HG02870 (cell line): ENCODE data around the gene PLEK.

Experiments used
- ATAC-seq: cut with Tn5 transposase; IDR thresholded peaks from one replicate; pipeline ENCODE4 v1.9.1; 2021; ENCODE audit warnings: mild to moderate bottlenecking, moderate library complexity; ENCODE audit not compliant: unreplicated experiment

The PLEK gene

DNA sequence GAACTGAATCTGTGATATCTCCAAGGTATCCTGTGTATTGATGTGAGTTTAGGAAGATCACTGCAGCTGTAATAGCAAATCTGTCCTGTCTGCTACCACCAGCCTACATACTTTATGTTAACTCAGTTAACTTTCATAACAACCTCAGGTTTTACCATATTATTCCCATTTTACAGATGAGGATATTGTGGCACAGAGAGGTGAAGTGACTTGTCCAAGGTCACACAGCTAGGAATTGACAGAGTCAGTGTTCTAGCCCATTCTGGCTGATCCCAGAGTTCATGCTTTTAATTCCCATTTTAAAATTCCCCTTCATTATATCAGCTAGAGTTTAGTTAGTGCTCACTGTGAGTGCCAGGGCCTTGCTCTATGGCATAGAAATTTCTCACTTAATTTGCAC, 49.4 kb downstream of the PLEK start:
- no peak for ATAC-seq

DNA sequence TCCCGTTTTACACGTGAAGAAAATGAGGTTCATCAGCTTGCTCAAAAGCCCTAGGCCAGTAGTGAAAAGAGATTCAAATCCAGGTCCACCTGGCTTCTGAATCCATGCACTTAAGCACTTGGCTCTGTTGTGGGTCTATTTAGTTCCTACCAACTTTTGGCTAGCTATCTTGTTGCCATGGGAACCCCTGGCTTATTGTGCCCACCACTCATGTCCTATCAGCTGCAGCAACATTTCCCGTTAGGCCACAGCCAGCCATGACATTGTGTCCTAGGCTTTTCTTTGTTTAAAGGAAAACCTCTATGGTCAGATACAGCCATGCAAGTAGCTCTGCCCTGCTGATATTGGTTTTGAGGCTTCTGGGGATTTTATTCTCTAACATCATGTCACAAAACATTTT, 49.8 kb downstream of the PLEK start:
- no peak for ATAC-seq

DNA sequence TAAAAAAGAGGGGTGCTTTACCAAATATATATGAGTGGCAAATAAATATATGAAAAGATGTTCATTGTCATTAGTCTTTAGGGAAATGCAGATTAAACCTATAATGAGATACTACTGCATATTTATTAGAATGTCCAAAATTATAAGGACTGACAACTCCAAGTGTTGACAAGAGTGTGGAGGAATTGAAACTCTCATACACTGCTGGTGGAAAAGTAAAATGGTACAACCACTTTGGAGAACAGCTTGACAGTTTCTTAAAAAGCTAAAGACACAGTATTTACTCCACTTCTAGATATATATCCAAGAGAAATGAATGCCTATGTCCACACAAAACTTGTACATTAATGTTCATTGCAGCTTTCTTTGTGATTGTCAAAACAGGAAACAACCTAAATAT, 50.4 kb downstream of the PLEK start:
- no peak for ATAC-seq

DNA sequence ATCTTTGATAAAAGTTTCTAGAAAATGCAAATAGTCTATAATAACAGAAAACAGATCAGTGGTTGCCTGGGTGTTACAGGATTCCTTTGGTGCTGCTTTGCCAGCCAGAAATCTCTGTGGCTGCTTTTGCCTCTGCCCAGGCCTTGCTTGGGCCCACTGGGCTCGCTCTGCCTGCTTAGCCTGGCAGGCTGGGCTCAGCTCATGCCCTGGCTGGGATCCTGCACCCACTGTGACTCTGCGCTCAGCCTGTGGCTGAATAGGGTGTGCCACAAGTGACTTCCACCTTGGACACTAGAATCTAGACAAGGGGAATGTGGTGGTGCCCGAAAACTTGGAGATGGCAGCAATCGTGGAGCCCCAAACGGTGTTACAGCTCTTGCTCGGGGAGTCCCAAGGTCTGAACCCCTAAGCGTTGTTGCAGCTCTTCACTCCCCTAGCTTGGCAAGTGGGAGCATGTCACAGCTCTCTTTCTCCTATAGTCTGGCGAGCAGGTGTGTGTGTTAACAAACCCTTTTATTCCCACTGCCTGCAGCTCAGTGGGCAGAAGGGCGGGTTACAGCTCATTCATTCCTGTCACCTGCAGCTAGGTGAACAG, 51.1 kb downstream of the PLEK start:
- ATAC-seq, result no peak

DNA sequence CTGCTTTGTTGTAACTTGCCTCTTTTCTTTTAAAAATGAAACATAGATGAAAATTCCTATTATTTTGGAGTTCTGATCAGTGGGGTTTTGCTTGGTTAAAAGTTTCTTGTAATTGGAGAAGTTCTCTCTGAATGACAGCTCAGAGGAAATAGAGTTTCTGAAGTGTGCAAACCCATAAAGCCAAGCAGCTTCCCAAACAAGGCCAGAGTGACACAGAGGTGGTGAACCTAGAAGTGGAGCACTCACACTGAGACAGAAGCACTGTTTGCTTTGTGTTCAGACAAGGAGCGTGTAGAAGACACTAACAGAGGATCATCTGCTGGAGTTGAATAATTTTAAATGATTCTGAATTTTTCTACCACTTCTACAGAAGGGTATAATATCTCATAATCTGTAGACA, 52.8 kb downstream of the PLEK start:
- no peak for ATAC-seq

DNA sequence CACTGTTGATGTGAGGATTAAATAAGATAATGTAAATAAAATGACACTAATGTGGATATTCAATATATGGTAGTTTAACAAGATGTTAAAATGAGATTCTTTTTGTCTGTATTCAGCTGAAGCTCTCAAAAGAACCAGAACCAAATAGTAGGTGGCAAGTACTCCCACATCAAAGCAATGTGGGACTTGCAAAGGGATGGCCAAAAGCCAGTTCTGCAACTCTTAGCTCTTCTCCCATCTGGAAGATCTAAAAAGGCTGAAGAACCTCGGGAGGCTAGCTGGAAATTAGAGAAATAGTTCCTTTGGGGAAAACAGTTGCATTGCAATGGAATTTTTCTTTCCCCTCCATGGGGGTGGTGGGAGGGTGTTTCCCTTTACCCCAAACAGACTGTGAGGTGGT, 53.3 kb downstream of the PLEK start:
- ATAC-seq, result no peak

DNA sequence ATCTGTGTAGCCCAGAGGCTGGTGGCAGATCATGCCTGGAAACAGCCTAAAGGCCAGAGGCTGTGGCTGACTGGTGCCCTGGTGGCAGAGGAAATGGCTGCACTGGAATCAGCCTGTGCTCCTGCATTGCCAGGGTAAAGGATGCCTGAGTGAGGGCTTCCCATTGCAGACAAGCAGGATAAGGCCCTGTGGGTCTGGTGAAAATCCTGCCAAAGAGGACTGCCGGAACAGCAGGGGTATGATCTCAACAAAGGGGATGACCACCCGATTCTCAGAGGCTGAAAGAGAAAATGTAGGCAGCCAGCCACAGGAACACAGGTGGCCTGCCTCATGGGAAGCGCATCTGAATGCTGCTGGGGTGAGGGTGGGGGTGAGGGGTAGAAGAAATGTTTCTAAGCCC, 53.8 kb downstream of the PLEK start:
- no peak for ATAC-seq

DNA sequence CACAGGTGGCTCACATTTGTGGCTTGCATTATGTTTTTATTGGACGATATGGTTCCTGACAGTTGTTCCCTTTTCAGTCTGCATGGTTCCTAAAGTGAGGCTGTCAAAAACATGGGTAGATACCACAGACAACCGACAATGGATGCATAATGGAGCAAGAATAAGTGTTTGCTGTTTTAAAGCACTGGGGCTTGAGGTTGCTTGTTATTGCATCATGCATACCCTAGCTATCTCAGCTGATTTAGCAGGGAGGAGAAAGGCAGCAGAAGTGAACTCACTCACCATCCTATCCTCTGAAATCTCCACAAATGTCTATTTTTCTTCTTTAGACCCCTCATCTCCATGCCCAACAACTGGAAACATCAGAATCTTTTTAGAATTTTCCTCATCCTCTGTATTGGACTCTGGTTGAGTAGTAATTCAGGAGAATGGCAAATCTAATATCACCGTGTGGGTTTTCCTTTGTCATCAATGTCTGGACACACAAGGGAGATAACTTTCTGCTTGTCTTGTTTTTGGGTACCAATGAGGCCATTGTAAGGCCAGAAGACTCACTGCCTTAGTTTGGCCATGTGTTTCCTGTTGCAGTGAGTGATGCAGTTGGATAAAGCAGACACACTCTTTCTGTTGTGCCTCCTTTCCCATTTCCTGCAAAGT, 55.3 kb downstream of the PLEK start:
- ATAC-seq, result no peak

DNA sequence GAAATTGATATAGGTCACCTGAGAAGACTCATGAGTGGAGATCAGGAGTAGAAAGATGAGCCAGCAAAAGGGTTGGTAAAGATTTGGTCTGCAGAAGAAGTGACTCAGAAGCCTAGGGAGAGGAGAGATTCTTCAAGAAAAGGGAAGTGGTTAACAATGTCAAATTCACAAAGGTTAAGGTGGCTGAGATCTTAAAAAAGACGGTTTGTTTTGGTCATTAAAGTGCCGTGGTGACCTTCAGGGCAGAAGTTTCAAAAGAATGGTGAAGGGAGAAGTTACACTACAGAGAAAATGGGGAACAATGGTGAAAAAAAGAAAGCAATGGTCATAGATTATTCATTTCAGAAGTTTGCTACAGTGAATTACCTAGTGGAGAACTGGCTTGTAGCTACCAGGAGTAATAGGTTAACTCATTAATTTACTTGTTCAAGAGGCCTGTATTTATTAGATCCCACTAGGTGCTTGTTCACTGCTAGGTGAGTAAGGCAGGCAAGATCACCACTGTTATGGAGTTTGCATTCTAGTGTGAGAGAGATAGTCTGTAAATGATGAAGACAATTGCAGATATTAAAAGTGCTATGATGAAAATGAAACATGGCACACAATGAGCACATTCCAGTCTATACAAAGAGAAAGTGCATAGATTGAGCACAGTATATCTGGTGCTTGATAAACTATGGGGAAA, 59.0 kb downstream of the PLEK start:
- ATAC-seq, result peak; percentile 79

DNA sequence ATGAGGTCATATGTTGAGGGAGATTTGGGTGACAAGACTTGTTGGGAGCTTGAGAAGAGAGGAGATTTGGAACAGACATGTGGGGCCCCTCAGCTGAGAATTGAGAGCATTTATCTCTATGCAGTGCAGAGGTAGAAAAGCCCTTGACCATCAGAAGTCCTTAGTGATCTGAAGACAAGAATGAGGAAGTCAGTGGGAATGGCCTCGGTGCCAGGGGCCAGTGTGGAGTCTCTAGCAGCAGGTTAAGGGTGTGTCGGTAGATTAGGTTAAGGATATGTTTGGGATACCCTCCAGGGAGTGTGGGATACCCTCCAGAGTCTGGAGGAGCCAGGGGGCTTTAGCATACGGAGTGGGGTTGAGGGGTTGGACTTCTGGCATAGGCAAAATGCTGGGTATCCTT, 60.4 kb downstream of the PLEK start:
- no peak for ATAC-seq

DNA sequence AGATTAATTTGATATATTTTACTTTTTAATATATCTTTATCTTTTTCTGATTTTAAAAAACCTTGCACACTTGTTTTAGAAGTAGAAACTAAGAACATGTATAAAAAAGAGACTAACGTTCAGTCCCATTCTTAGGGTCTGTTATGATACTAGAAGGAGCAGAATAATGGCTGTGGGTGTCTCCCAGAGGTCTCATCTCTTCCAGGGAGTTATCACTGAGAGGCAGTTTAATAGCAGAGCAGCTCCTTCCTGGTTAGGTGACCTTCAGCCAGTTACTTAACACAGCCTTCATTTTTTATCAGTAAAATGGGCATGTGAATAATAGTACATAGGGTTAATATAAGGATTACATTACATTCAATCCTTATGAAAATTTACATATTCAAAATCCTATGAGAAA, 61.4 kb downstream of the PLEK start:
- no peak for ATAC-seq

DNA sequence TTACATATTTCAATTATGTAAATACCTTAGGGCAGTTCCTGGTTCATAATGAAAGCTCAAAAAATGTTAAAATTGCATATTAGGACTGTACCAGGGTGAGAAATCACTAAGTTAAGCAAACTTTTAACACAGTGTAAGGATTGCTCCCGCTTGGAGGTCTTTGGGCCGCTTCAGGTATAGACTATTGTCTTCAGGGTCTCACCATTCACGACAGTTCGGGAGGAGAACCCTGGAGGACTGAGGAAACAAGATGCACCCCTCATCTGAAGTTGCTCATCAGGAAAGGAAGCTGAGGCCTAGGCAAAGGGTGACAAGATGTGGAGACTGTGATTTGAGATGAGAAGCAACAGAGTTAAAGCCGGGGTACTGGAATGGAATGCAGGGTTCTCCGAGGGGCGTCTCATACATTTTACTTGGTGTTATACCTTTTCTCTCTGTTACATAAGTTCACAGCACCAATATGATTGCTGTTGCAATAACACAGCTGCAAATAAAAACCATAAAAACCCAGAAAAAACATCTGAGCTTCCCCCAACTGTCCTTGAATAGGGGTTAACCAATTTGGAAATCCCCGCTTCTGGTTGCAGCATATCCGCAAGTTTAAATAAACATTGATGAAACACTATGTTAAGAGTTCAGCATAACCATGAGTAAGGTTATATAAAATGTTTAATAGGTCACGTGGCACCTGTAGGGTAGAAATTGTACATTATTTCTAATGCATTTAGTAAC, 61.9 kb downstream of the PLEK start:
- ATAC-seq, result peak; percentile 29

DNA sequence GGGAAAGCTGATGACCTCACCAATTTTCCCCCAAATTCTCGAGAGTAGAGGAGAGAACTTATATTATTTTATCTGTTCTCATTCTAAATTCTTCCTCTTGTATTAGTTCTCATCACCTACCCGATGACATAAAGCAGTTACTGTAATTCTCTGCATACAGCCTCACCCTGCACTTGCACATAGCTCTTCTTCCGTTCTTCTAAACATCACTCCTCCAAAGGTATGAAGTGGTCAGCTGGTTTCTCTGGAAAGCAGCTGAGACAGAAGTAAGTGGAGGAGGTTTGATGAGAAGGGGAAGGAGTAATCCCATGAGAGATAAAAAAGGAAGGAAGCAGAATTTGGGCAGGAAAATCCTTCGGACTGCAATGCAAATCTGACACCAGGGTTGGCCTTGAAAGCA, 63.0 kb downstream of the PLEK start:
- ATAC-seq, result no peak

DNA sequence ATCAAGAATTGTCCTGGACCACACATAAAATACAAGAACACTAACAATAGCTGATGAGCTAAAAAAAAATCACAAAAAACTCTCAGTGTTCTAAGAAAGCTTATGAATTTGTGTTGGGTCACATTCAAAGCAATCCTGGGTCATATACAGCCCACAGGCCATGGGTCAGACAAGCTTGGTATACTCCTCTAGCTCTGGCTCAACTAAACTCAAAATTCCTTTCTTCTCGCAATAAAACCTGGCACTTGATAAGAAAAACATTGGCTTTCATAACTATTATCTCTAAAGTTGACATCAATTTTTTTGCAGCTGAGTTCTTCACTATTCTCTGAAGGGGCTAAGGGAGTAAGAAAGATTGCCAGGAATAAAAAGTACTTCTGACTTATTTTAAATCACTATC, 63.7 kb downstream of the PLEK start:
- no peak for ATAC-seq

DNA sequence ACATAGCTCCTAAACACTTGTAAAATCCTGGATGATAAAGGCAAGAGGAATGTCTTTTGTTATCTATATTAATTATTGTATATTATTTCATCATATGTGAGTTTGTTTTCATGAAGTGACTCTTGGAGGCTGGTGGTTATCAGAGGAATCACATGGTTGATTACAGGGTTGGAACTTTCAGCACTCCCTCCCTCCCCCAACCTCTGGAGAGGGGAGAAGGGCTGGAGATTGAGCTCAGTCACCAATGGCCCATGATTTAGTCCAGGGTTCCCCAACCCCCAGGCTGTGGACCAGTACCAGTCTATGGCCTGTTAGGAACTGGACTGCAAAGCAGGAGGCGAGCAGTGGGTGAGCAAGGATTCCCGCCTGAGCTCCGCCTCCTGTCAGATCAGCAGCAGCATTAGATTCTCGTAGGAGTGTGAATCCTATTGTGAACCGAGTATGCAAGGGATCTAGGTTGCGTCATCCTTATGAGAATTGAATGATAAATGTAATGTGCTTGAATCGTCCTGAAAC, 64.3 kb downstream of the PLEK start:
- no peak for ATAC-seq

DNA sequence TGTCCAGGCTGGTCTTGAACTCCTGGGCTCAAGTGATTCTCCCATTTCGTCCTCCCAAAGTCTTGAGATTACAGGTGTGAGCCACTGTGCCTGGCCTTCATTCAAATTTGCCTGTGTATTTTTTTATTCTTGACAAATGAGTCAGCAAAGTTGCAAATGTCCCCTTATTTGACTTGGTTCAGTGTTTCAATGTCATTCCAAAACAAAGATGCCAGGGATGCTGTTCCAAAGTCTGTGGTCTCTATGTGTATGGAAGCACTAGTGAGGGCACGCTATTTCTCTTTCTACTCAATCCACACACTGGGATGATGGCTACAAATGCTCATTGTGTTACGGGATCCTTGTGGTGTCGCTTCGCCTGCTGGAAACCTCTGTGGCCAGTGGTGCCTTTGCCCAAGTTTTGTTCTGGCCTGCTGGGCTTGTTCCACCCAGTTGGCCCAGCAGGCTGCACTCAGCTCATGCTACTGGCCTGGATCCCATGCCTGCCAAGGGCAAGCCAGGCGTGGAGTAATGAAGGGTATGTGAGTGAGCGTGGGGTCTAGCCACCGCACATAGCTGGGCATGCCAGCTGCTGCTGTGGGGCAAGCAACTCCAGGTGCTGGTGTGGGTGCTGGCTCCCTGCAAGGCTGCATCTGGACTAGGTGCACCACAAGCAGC, 66.4 kb downstream of the PLEK start:
- ATAC-seq, result no peak

DNA sequence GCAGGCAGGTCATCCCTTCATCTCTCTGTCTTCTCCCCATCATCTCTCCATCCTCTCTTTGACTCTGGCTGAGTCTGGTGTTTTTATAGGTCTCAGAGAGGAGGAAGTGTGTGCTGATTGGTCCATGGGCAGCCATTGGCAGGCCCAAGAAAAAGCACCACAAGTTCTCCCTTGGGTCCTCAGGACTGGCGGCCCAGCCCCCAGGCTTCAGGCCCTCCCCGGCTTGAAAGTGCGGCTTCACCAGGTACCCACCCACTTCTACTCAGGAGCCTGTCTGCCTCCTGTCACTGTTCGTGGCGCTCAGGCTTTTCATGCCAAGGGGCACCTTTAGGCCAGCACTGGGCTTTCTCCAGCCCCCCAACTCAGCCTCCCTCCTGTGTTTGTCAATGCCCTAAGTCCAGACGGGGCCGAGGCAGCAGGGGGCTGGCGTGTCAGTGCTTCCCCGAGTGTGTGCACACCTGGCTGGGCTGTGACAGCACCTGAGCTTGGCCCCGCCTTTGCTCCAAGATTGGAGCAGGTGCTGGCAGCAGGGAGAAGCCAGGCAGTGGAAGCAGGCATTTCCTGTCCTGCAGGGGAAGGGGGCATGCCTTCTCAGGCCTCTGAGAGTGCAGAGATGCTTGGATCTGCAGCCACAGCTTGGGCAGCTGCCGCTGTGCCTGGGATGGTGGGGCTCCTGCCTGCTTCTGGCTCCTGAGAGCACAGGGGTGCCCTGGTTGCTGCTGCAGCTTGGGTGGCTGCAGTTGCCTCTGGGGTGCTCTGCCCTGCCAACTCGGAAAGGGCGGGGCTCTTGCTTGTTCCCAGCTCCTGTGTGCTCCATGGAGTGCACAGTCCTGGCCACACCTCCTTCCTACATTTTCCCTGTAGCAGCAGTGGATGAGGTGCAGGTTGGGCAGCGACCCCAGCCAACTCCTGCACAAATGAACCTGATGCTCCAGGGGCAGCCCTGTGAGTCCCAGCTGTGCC, 67.9 kb downstream of the PLEK start:
- ATAC-seq, result no peak

DNA sequence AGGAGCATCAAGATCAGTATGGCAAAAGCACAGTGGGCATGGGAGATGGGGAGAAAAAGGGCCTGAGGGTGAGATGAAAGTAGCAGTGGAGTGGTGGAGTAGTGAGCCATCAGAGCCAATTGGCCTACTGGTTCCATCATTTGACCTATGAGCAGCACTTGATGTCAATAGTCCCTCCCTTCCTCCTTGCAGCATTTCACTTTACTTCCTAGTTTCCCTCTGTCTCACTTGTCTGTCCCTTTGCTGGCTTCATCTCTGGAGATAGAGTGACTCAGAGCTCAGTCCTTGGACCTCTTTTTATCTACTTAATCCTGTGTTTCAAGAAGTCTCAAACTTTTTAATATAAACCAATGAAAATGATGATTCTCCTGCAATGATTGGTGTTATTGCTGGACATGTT, 69.9 kb downstream of the PLEK start:
- no peak for ATAC-seq

DNA sequence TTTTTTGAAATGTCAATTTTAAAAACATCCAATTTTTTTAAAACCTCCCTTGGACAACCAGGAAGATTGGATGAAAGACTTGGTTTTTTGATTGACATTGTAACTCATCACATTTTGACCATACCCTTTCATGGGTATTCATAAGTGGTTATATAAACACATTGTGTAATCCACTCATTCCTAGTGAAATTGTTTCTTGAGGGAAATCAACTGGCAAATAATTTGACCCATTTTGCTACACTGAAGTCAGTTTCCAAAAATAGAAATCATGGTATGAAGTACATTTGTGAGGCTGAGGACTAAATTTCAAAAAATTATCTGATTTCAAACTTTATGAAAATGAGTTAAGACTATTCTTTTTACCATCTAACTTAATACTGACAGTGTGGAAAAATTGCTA, 70.5 kb downstream of the PLEK start:
- ATAC-seq, result no peak

DNA sequence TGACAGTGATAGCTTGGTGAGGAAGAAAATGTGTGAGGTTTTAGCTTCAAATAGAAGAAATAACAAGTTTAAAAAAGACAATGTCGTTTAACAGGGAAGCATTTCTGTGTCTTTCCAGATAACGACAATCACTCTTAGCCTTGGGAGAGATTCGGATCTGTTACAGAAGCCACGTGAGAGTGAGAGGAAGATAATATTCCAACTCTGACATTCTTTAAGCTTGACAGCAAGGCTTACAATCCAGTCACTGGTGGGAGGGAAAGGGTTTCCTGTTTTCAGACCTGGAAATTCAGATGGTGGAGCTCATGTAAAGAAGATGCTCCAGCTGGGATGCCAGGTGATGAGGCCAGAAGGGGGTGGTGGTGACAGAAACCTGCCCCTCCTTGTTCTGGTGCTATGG, 71.2 kb downstream of the PLEK start:
- ATAC-seq, result no peak
